DOHH2 (cell line): ENCODE measurements around the gene ITGAL.
A peak's percentile ranks its signal among the peaks of the same experiment; 100 is the strongest.

Experiments used
- H3F3A ChIP-seq: fragments of 200-600 bp; sonication (generic), shearing (Covaris generic); 2 replicates; pipeline ENCODE4 v1.6.0; 2016; ENCODE audit warnings: antibody characterized with exemption, mild to moderate bottlenecking; ENCODE audit not compliant: control insufficient read depth, insufficient read depth
- H3K27ac ChIP-seq: fragments of 200-600 bp; sonication (generic); 2 replicates; pipeline ENCODE4 v1.5.1; 2014; ENCODE audit warnings: low read depth, mild to moderate bottlenecking, low read length, moderate library complexity
- H3K27me3 ChIP-seq: fragments of 200-600 bp; sonication (generic); 2 replicates; pipeline ENCODE4 v1.6.1; 2014; ENCODE audit warnings: mild to moderate bottlenecking, low read length, mixed read lengths; ENCODE audit not compliant: control insufficient read depth
- H3K36me3 ChIP-seq: fragments of 200-600 bp; sonication (generic); 2 replicates; pipeline ENCODE4 v1.6.1; 2014; ENCODE audit warnings: mild to moderate bottlenecking, low read length, moderate library complexity, mixed read lengths; ENCODE audit not compliant: control insufficient read depth
- H3K4me1 ChIP-seq: fragments of 200-600 bp; sonication (generic); 2 replicates; pipeline ENCODE4 v1.6.1; 2014; ENCODE audit warnings: mild to moderate bottlenecking, low read length, mixed read lengths; ENCODE audit not compliant: control insufficient read depth
- H3K4me2 ChIP-seq: fragments of 200-600 bp; sonication (generic); 2 replicates; pipeline ENCODE4 v1.6.0; 2014; ENCODE audit warnings: mild to moderate bottlenecking, low read length, moderate library complexity
- H3K4me3 ChIP-seq: fragments of 200-600 bp; sonication (generic); 2 replicates; pipeline ENCODE4 v1.5.1; 2014; ENCODE audit warnings: mild to moderate bottlenecking, low read length, mixed read lengths
- H3K79me2 ChIP-seq: fragments of 200-600 bp; sonication (generic); 2 replicates; pipeline ENCODE4 v1.6.1; 2014; ENCODE audit warnings: mild to moderate bottlenecking, low read length, mixed read lengths; ENCODE audit not compliant: control insufficient read depth
- H3K9me2 ChIP-seq: fragments of 200-600 bp; sonication (generic); replicated peaks from 2 replicates; pipeline ENCODE4 v1.6.1; 2014; ENCODE audit warnings: mild to moderate bottlenecking, low read length, mixed read lengths; ENCODE audit not compliant: control insufficient read depth
- H3K9me3 ChIP-seq: fragments of 200-600 bp; sonication (generic); 2 replicates; pipeline ENCODE4 v1.6.1; 2014; ENCODE audit warnings: antibody characterized with exemption, low read length, mixed read lengths; ENCODE audit not compliant: control insufficient read depth, insufficient read depth
- H4K20me1 ChIP-seq: fragments of 200-600 bp; sonication (generic); 2 replicates; pipeline ENCODE4 v1.6.0; 2014; ENCODE audit warnings: low read depth, mild to moderate bottlenecking, antibody characterized with exemption, low read length, moderate library complexity; ENCODE audit not compliant: control insufficient read depth, insufficient read depth
- CTCF ChIP-seq: fragments of 200-600 bp; sonication (generic); IDR thresholded peaks from one replicate; pipeline ENCODE4 v1.5.1; 2014; ENCODE audit warnings: antibody characterized with exemption, mild to moderate bottlenecking, low read depth, low read length; ENCODE audit not compliant: poor library complexity, severe bottlenecking
- EZH2phosphoT487 ChIP-seq: fragments of 200-600 bp; sonication (generic); IDR thresholded peaks from 2 replicates; pipeline ENCODE4 v1.6.1; 2017; ENCODE audit warnings: borderline replicate concordance, mild to moderate bottlenecking, antibody characterized with exemption, low read length, moderate library complexity, mixed read lengths

ITGAL gene

GRCh38 chr16:30533146-30533522 lies 60.6 kb downstream of the ITGAL start:
- peak overlapping the region; percentile 93 for H3K4me3 ChIP-seq
- H3K27ac ChIP-seq = no peak overlapping the region

GRCh38 chr16:30533748-30534367 lies 61.3 kb downstream of the ITGAL start:
- H3K27ac ChIP-seq = peak overlapping the region; percentile 85
- peak overlapping the region; percentile 94 for H3K4me2 ChIP-seq
- H3F3A ChIP-seq = 0 out of 2 replicates have a peak, but pooled peaks cover 2% of the 10 kb centered on the region
- H4K20me1 ChIP-seq = no peaks in the 10 kb centered on the region
- no peaks in the 10 kb centered on the region for H3K27me3 ChIP-seq
- H3K36me3 ChIP-seq = peaks cover 25% of the 10 kb centered on the region
- no peak for TF ChIP-seq EZH2phosphoT487
- no peak for TF ChIP-seq CTCF
- H3K4me3 ChIP-seq = peak overlapping the region; percentile 93
- no peaks in the 10 kb centered on the region for H3K9me2 ChIP-seq
- peaks cover 45% of the 10 kb centered on the region for H3K79me2 ChIP-seq
- H3K4me1 ChIP-seq = peaks cover 31% of the 10 kb centered on the region
- H3K9me3 ChIP-seq = no peaks in the 10 kb centered on the region

More at GRCh38 chr16:30533146-30533522, 60.6 kb downstream of the ITGAL start:
- H3K79me2 ChIP-seq = peaks cover 49% of the 10 kb centered on the region
- no peaks in the 10 kb centered on the region for H4K20me1 ChIP-seq
- peaks cover 2% of the 10 kb centered on the region; the same call in 1 of the 2 replicates for H3F3A ChIP-seq
- H3K4me2 ChIP-seq = peak overlapping the region; percentile 94
- peaks cover 25% of the 10 kb centered on the region for H3K36me3 ChIP-seq
- no peak for TF ChIP-seq CTCF
- no peak for TF ChIP-seq EZH2phosphoT487
- H3K9me3 ChIP-seq = no peaks in the 10 kb centered on the region
- H3K4me1 ChIP-seq = peaks cover 38% of the 10 kb centered on the region
- no peaks in the 10 kb centered on the region for H3K9me2 ChIP-seq
- no peaks in the 10 kb centered on the region for H3K27me3 ChIP-seq

- Histone ChIP-seq H3K4me1 (peaks cover 31% of the 10 kb centered on the region), H3K4me2 (peak within 1 kb of the TSS; percentile 94), H3K4me3 (peak within 1 kb of the TSS; percentile 93), H3K27me3 (no peaks in the 10 kb centered on the region), H3K79me2 (peaks cover 45% of the 10 kb centered on the region), H3F3A (0 out of 2 replicates have a peak, but pooled peaks cover 2% of the 10 kb centered on the region), H3K27ac (peak within 1 kb of the TSS; percentile 85), H3K36me3 (peaks cover 30% of the 10 kb centered on the region), H4K20me1 (no peaks in the 10 kb centered on the region), H3K9me2 (no peaks in the 10 kb centered on the region), H3K9me3 (no peaks in the 10 kb centered on the region)
- TF ChIP-seq EZH2phosphoT487 (no peak), CTCF (no peak)
Observed at GRCh38 chr16:30534368-30535105, 62.0 kb downstream of the ITGAL start, which contains the start of gene ZNF747. Gene ZNF747 (minus strand): TSS chr16:30534858. CDS start chr16:30534679, 179 bp downstream.
